GM12875 (cell line): Measurements from ENCODE around the gene VIPR2.

ENCODE experiments used
- H3K4me3 ChIP-seq: one replicate; pipeline ENCODE4 v1.5.1; 2011; ENCODE audit warnings: low read depth, low read length, control low read depth
- CTCF ChIP-seq: IDR thresholded peaks from 2 replicates; pipeline ENCODE4 v1.5.1; 2011; ENCODE audit warnings: low read depth, mild to moderate bottlenecking, control low read depth, inconsistent platforms, low read length, moderate library complexity, borderline replicate concordance; ENCODE audit not compliant: insufficient read depth

VIPR2 gene

DNA sequence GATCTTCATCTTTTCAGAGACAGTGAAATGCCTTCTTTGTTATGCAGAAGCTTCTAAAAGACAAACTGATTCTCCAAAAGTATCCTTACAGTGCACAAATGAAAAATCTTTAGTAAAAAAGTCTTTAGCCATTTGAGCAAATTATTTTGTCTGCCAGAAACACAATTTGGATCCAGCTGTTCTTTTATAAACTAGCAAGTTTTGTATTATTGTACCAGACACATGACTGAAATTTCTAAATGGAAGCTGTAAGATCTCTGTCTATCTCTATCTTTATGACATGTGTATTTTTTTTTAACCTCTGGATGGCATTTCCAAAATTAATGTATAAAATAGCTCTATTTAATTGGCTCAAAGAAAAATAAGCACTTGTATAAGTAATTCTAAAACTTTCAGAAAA lies 68.3 kb downstream of the VIPR2 start:
- no peak for TF ChIP-seq CTCF
- H3K4me3 ChIP-seq, result no peak overlapping the region

- no peak overlapping the region for H3K4me3 ChIP-seq
- TF ChIP-seq CTCF, result no peak
Observed at GRCh38 chr7:159075563-159076238, 69.0 kb downstream of the VIPR2 start.

DNA sequence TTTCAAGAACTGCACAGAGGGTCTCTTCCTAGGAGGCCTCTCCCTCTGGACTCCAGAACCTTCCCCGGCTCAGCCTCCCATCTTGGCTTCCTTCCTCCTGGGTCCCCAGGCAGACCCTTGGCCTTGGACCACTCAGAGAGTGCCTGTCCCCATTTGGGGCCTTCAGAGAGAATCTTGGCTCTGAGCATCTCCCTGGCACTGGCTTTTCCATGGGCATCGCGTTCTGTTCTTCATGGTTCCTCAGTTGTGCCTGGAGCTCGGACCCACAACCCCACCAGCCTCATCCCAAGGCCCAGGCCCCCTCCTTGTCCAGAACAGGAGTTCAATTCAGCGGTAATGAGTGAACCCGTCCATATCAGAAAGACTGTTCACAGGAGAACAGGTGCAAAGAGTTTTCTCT lies 73.4 kb downstream of the VIPR2 start:
- H3K4me3 ChIP-seq, result no peak overlapping the region
- TF ChIP-seq CTCF, result no peak

GRCh38 chr7:159070431-159071148 lies 74.1 kb downstream of the VIPR2 start:
- H3K4me3 ChIP-seq, result no peak overlapping the region
- TF ChIP-seq CTCF, result no peak

DNA sequence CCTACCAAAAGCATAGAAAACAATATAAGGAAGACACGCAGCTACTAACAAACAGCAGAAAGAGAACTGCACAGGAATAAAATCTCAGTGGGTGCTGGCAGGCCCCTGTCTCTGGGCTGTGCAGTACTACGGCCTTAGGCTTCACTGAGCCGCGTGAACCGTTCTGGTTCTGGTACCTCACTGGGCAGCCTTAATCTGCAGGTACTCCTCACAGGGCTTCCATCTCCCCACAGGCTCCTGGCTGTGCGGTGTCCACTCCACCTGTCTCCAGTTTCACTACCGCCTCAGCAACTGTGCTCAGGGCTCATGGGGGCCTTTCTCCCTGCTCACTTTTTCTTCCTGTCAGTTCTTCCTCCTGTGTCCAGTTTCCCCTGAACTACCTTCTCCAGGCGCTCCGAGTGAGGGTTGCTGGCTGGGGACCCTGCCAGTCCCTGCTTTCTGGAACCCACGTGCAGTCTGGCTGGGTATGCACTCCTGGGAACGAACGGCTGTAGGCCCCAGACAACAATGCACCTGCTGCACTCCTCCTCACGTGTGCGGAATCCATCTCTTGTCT lies 75.7 kb downstream of the VIPR2 start:
- no peak overlapping the region for H3K4me3 ChIP-seq

DNA sequence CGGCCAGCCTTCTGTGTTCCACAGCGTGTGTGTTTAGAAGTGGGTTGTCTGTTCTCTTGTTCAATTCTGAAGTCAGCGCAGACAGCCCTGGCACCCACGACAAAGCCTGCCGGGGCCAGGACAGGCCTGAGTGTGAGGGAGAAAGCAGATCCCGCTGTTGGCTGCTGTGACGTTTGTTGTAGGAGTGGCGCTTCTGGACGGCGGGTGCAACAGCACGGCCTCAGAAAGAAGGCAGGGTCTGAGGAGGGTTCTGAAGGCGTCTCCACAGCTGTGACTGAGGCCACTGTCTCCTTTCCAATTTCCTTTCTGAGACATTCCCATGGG lies 76.2 kb downstream of the VIPR2 start:
- no peak overlapping the region for H3K4me3 ChIP-seq
- no peak for TF ChIP-seq CTCF

More for the DNA sequence above, 75.7 kb downstream of the VIPR2 start:
- TF ChIP-seq CTCF, result no peak
